BJ (cell line): ENCODE results near the gene ADCY2. TPM values are rescaled to one million over a fixed set of nuclear protein-coding genes. Genes with fewer than 3 reads are reported as not detected.

Experiments
- CTCF ChIA-PET: fragments of 350-600 bp; formaldehyde crosslinking; extraction: SDS; loops from one replicate; lab custom pipeline; 2021; ENCODE audit warnings: antibody characterized with exemption, inconsistent platforms; lab: Yijun Ruan, JAX
- POLR2A ChIA-PET: fragments of 300-600 bp; sonication (Branson Sonifier 250); formaldehyde crosslinking; extraction: SDS; loops from one replicate; lab custom pipeline; 2021; ENCODE audit warnings: antibody characterized with exemption; lab: Charles Lee
- DNase-seq: peaks from one replicate; pipeline ENCODE4 v3.0.0-alpha.2; 2011; ENCODE audit warnings: low read depth
- H3K27me3 ChIP-seq: 2 replicates; pipeline ENCODE4 v1.6.0; 2011; ENCODE audit warnings: low read length; ENCODE audit not compliant: control insufficient read depth, insufficient read depth
- H3K36me3 ChIP-seq: 2 replicates; pipeline ENCODE4 v1.5.1; 2011; ENCODE audit warnings: low read length; ENCODE audit not compliant: control insufficient read depth, insufficient read depth
- H3K4me3 ChIP-seq: 2 replicates; pipeline ENCODE4 v1.5.1; 2011; ENCODE audit warnings: low read depth, mild to moderate bottlenecking, control low read depth, low read length
- polyA plus RNA-seq: library from polyadenylated mRNA; depleted of rRNA; stranded (reverse); fragments of >200 nt; gene quantifications from 2 replicates; pipeline ENCODE4 v1.2.3, GENCODE V29; 2011
- TF ChIP-seq, protein P1 (sequence below): IDR thresholded peaks from 2 replicates; pipeline ENCODE4 v1.5.1; 2011; ENCODE audit warnings: low read depth, mild to moderate bottlenecking, control low read depth, inconsistent platforms, low read length, moderate library complexity; ENCODE audit not compliant: insufficient read depth

The ADCY2 gene
- polyA plus RNA-seq, 1 experiment, result not detected

DNA sequence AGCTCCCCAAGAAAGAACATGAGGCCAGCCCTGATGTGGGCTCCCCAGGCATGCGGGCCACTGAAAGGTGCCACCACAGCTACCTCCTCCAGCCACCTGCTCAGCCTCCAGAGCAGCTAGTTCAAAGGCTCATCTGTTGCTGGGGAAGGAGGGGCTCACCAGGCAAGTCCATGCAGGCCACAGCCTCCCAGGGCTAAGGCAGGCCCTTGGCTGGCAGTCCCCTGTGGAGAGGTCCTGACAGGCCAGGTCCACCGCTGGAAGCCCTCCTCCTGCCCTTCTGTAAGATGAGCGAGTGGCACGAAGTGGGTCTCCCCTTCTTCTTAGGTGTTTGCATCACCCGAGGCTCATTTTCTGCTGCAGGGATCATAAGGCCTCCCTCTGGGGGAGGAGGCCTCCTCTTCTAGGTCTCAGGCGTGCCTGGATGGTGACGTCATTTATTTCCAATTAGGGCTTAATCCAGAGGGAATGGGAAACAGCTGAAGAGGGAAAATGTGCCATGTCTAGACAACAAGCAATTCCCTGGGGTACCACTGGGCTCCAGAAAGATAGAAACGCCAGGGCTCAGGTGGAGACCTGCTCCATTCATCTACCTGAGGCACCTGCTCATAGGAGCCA is 363.4 kb downstream of the ADCY2 start:
- ChIA-PET POLR2A (no interaction called here), CTCF (interaction anchor here (1.8 kb wide), 1 partner anchor 13 kb away, joined by 9 read pairs; no protein-coding TSS in a partner anchor)
- Histone ChIP-seq H3K4me3 (no peak overlapping the region), H3K36me3 (no peaks in the 10 kb centered on the region), H3K27me3 (no peaks in the 10 kb centered on the region)
- TF ChIP-seq, protein P1, sequence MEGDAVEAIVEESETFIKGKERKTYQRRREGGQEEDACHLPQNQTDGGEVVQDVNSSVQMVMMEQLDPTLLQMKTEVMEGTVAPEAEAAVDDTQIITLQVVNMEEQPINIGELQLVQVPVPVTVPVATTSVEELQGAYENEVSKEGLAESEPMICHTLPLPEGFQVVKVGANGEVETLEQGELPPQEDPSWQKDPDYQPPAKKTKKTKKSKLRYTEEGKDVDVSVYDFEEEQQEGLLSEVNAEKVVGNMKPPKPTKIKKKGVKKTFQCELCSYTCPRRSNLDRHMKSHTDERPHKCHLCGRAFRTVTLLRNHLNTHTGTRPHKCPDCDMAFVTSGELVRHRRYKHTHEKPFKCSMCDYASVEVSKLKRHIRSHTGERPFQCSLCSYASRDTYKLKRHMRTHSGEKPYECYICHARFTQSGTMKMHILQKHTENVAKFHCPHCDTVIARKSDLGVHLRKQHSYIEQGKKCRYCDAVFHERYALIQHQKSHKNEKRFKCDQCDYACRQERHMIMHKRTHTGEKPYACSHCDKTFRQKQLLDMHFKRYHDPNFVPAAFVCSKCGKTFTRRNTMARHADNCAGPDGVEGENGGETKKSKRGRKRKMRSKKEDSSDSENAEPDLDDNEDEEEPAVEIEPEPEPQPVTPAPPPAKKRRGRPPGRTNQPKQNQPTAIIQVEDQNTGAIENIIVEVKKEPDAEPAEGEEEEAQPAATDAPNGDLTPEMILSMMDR, result no peak
- DNase-seq, result no peak

DNA sequence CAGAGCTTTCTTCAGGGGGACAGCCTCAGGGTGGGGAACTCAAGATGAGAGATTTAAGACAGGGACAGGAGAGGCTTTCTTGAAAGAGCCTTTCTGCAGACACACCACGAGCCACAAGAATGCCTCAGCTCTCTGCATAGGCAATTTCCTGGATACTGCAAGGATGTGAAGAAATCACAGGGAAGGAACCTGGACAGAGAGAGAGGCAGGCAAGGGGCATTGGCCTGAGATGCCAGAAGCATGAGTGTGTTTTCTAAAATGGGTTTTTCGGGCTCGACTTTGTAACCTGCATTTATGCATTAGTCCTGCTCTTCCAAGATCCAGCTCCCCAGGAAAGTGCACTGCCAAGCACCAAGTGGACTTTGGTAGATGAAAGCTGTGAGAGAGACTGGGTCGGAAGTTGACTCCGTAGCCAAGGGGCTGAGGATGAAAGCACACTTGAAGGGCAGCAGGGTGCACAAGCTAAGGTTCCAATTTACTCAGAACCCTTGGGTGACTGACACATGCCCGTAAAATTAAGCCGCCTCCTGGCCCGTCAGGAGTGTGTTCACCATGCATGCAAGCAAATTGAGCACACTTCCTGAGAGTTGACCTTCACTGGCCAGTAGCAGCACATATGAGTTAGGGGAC is 364.1 kb downstream of the ADCY2 start:
- DNase-seq, result no peak
- TF ChIP-seq, protein P1, result no peak
- Histone ChIP-seq H3K27me3 (no peaks in the 10 kb centered on the region), H3K4me3 (no peak overlapping the region), H3K36me3 (no peaks in the 10 kb centered on the region)
- CTCF ChIA-PET, result interaction anchor here (1.8 kb wide), 1 partner anchor 14 kb away, joined by 9 read pairs; no protein-coding TSS in a partner anchor
- POLR2A ChIA-PET, result no interaction called here

GRCh38 chr5:7762267-7762666 is 366.3 kb downstream of the ADCY2 start:
- ChIA-PET POLR2A (no interaction called here), CTCF (interaction anchor here (1.3 kb wide), 1 partner anchor 16 kb away, joined by 5 read pairs; no protein-coding TSS in a partner anchor)
- Histone ChIP-seq H3K4me3 (no peak overlapping the region), H3K27me3 (no peaks in the 10 kb centered on the region), H3K36me3 (no peaks in the 10 kb centered on the region)
- DNase-seq, result no peak
- TF ChIP-seq, protein P1, result no peak

GRCh38 chr5:7763621-7764072 is 367.7 kb downstream of the ADCY2 start:
- Histone ChIP-seq H3K36me3 (no peaks in the 10 kb centered on the region), H3K27me3 (no peaks in the 10 kb centered on the region), H3K4me3 (no peak overlapping the region)
- ChIA-PET POLR2A (no interaction called here), CTCF (no interaction called here)
- TF ChIP-seq, protein P1, result no peak
- DNase-seq, result no peak

DNA sequence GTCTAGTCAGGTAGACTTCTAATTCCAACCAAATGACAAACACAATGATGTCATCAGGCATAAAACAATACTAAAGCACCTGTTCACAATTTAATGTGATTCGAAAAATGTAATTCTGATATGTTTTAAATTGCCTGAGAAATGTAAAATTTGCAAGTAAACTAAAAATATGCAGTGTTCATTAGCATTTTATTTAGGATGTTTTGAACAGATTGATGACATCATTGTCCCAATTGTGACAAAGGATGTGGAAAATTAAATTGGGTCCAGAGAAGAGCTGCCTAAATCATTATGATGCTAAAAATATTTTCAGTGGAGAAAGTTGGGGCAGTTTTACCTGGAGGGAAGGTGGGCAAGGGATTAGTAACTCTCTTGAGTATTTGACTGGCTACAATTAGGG is 368.5 kb downstream of the ADCY2 start:
- TF ChIP-seq, protein P1, result no peak
- no peak for DNase-seq
- POLR2A ChIA-PET, result no interaction called here
- CTCF ChIA-PET, result no interaction called here
- no peaks in the 10 kb centered on the region for H3K36me3 ChIP-seq
- no peak overlapping the region for H3K4me3 ChIP-seq
- H3K27me3 ChIP-seq, result no peaks in the 10 kb centered on the region
